Neuron (in vitro differentiated cells): Measurements from ENCODE around the gene CTRL.
"Not testable (repeated sequence)": the region's sequence is repeated elsewhere in the genome, so short reads cannot be mapped to it uniquely, and the experiment has no call there.

ENCODE experiments used
- H2AFZ ChIP-seq: one replicate; pipeline ENCODE4 v1.6.1; 2013; ENCODE audit warnings: low read depth, mild to moderate bottlenecking, inconsistent platforms, low read length, moderate library complexity
- H3K27me3 ChIP-seq: one replicate; pipeline ENCODE4 v1.6.1; 2013; ENCODE audit warnings: low read length; ENCODE audit not compliant: insufficient read depth
- H3K36me3 ChIP-seq: one replicate; pipeline ENCODE4 v1.6.1; 2013; ENCODE audit warnings: low read length; ENCODE audit not compliant: insufficient read depth
- H3K4me1 ChIP-seq: one replicate; pipeline ENCODE4 v1.6.1; 2013; ENCODE audit warnings: low read length; ENCODE audit not compliant: insufficient read depth
- H3K4me3 ChIP-seq: 2 replicates; pipeline ENCODE4 v1.5.1; 2013; ENCODE audit warnings: mild to moderate bottlenecking, low read length, moderate library complexity
- H3K9me3 ChIP-seq: one replicate; pipeline ENCODE4 v1.6.1; 2013; ENCODE audit warnings: low read length

The CTRL gene

GRCh38 chr16:67931712-67932461 lies at the start of gene CTRL:
TSS of gene CTRL (minus strand) at chr16:67931862. CDS start at chr16:67931852, 10 bp downstream.
- H2AFZ ChIP-seq = no peak within 1 kb of the TSS
- H3K9me3 ChIP-seq = no peaks in the 10 kb centered on the region
- H3K4me3 ChIP-seq = no peak within 1 kb of the TSS
- H3K27me3 ChIP-seq = no peaks in the 10 kb centered on the region
- peaks cover 36% of the 10 kb centered on the region for H3K36me3 ChIP-seq
- H3K4me1 ChIP-seq = peaks cover 14% of the 10 kb centered on the region

- H3K36me3 ChIP-seq = no peaks in the 10 kb centered on the region
- H3K4me3 ChIP-seq = no peak within 1 kb of the TSS
- peaks cover 2% of the 10 kb centered on the region for H3K9me3 ChIP-seq
- H2AFZ ChIP-seq = no peak within 1 kb of the TSS
- peaks cover 5% of the 10 kb centered on the region for H3K27me3 ChIP-seq
- no peaks in the 10 kb centered on the region for H3K4me1 ChIP-seq
These were observed 48.5 kb upstream of the CTRL start, which contains the start of gene DPEP3 for GRCh38 chr16:67979955-67980678. TSS of gene DPEP3 (minus strand) at chr16:67980499. CDS start at chr16:67980380, 119 bp downstream.

- Histone ChIP-seq H3K27me3 (peaks cover 5% of the 10 kb centered on the region), H3K9me3 (peaks cover 2% of the 10 kb centered on the region), H3K36me3 (no peaks in the 10 kb centered on the region), H3K4me1 (no peaks in the 10 kb centered on the region), H3K4me3 (no peak overlapping the region), H2AFZ (no peak overlapping the region)
These were observed 46.0 kb upstream of the CTRL start for GRCh38 chr16:67977469-67978227.

- Histone ChIP-seq H3K4me1 (no peaks in the 10 kb centered on the region), H3K36me3 (no peaks in the 10 kb centered on the region), H3K9me3 (peaks cover 2% of the 10 kb centered on the region), H2AFZ (no peak overlapping the region), H3K4me3 (no peak overlapping the region), H3K27me3 (peaks cover 5% of the 10 kb centered on the region)
These were observed 45.3 kb upstream of the CTRL start for GRCh38 chr16:67977005-67977404.

GRCh38 chr16:67976205-67976604 lies 44.5 kb upstream of the CTRL start:
- Histone ChIP-seq H2AFZ (no peak overlapping the region), H3K27me3 (peaks cover 5% of the 10 kb centered on the region), H3K4me1 (no peaks in the 10 kb centered on the region), H3K9me3 (peaks cover 2% of the 10 kb centered on the region), H3K36me3 (no peaks in the 10 kb centered on the region), H3K4me3 (no peak overlapping the region)

- H3K9me3 ChIP-seq = peaks cover 2% of the 10 kb centered on the region
- no peaks in the 10 kb centered on the region for H3K4me1 ChIP-seq
- no peak overlapping the region for H2AFZ ChIP-seq
- no peaks in the 10 kb centered on the region for H3K36me3 ChIP-seq
- peaks cover 5% of the 10 kb centered on the region for H3K27me3 ChIP-seq
- H3K4me3 ChIP-seq = no peak overlapping the region
These were observed 43.9 kb upstream of the CTRL start for GRCh38 chr16:67975321-67976105.

- H3K36me3 ChIP-seq, H3K4me1 ChIP-seq, H2AFZ ChIP-seq, H3K9me3 ChIP-seq, H3K4me3 ChIP-seq, H3K27me3 ChIP-seq: not testable (repeated sequence)
These were observed 40.6 kb upstream of the CTRL start for GRCh38 chr16:67972285-67972684.

GRCh38 chr16:67971111-67971510 lies 39.4 kb upstream of the CTRL start:
- Histone ChIP-seq H3K4me1 (peaks cover 20% of the 10 kb centered on the region), H3K36me3 (no peaks in the 10 kb centered on the region), H3K27me3 (no peaks in the 10 kb centered on the region), H2AFZ (no peak overlapping the region), H3K9me3 (no peaks in the 10 kb centered on the region), H3K4me3 (no peak overlapping the region)

GRCh38 chr16:67969254-67970039 lies 37.8 kb upstream of the CTRL start:
- H3K36me3 ChIP-seq = no peaks in the 10 kb centered on the region
- H3K27me3 ChIP-seq = no peaks in the 10 kb centered on the region
- peaks cover 23% of the 10 kb centered on the region for H3K4me1 ChIP-seq
- no peaks in the 10 kb centered on the region for H3K9me3 ChIP-seq
- peak overlapping the region; percentile 53 for H2AFZ ChIP-seq
- peak overlapping the region; percentile 56 for H3K4me3 ChIP-seq

- Histone ChIP-seq H3K27me3 (no peaks in the 10 kb centered on the region), H3K4me3 (peak within 1 kb of the TSS; percentile 56), H3K36me3 (no peaks in the 10 kb centered on the region), H3K4me1 (peaks cover 23% of the 10 kb centered on the region), H2AFZ (peak within 1 kb of the TSS; percentile 53), H3K9me3 (no peaks in the 10 kb centered on the region)
These were observed 37.0 kb upstream of the CTRL start, which contains the start of gene SLC12A4 for GRCh38 chr16:67968400-67969253. TSS of gene SLC12A4 (minus strand) at chr16:67968637. CDS start at chr16:67968553, 84 bp downstream.

GRCh38 chr16:67967958-67968399 lies 36.3 kb upstream of the CTRL start:
- H3K36me3 ChIP-seq = no peaks in the 10 kb centered on the region
- no peaks in the 10 kb centered on the region for H3K9me3 ChIP-seq
- peak overlapping the region; percentile 56 for H3K4me3 ChIP-seq
- no peaks in the 10 kb centered on the region for H3K27me3 ChIP-seq
- peak overlapping the region; percentile 53 for H2AFZ ChIP-seq
- peaks cover 23% of the 10 kb centered on the region for H3K4me1 ChIP-seq
